Medulla oblongata (tissue), 1 donor: ENCODE results near the gene JMJD8.
"Not testable (repeated sequence)": the region's sequence is repeated elsewhere in the genome, so short reads cannot be mapped to it uniquely, and the experiment has no call there.

ENCODE experiments used
- DNase-seq: peaks from one replicate; pipeline ENCODE4 v3.0.0-alpha.2; 2015; ENCODE audit errors: extremely low spot score

Gene JMJD8

DNA sequence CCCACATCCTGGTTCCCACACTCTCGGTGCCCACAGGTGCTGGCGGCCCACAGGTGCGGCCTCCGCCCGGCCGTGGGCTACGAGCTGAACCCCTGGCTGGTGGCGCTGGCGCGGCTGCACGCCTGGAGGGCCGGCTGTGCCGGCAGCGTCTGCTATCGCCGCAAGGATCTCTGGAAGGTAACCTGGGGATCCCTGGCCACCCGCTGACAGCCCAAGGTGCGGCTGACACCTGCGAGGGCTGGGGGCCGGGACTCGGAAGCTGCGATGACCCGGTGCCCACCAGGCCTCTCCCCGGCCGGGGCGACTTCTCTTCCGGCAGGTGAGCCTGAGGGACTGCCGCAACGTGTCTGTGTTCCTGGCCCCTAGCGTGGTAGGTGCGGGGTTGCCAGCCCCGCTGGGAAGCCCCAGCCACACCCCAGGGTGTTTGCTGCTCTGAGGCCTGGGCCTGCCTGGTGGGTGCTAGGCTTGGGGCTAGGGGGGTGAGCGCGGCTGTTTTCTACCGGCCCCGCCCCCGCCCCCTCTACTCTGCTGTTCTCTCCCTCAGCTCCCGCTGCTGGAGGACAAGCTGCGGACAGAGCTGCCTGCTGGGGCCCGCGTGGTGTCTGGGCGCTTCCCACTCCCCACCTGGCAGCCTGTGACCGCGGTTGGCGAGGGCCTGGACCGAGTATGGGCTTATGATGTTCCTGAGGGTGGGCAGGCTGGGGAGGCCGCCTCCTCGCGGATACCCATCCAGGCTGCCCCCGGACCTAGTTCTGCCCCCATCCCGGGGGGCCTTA is 37.8 kb upstream of the JMJD8 start:
- DNase-seq = no peak

DNA sequence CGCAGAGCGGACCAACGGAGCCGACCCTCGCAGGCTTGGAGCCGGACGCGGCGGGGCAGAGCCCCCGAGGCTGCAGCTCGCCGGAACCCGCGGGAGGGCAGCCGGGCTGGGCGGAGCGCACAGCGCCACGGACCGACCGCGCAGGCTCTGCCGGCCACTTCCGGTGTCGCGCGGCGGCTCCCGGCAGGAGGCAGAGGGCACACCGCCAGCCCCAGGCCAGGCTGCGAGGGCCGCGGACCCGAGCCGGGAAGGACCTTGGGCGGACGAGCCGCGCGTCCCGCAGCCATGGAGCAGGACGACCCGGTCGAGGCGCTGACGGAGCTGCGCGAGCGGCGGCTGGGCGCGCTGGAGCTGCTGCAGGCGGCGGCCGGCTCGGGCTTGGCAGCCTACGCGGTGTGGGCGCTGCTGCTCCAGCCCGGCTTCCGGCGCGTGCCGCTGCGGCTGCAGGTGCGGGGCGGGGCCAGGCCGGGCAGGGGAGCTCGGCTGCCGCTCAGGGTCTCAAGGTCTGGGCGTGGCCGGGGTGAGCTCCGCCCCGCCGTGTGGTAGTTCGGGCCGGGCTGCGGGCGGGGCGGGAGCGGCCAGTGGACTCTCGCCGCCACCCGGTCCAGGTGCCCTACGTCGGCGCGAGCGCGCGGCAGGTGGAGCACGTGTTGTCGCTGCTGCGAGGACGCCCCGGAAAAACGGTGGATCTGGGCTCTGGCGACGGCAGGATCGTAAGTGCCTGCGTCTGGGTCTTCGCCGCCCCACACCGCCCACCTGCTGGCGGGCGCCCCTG is 37.0 kb upstream of the JMJD8 start, which contains the start of gene ANTKMT:
Gene ANTKMT (plus strand): TSS at position 157 of the 775 bp plus-strand sequence. CDS start 129 bp downstream, at position 286.
- DNase-seq = peak; percentile 77

DNA sequence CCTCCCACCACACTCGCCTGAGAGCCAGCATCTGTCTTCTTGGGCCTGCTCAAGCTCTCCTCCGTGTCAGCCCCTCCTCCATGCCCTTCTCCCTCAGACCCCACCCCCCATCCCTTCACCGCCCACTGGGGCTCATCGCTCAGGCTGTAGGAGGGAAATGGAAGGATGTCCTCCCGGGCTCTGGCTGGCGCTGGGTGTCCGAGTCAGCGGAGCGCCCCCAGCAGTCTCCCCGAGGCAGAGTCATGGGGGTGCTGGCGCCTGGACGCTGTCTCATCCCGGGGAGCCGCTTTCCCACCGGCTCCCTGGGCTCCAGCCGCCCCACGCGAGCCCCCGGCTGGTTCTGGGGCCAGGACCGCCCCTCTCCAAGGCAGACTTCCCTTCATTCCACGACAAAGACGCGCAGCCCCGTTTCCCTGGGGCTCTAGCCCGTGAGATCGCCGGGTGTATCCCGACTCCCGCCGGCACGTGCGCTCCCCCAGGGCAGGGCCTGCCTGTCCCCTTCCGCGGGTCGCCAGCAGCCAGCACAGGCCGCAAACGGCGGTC is 36.4 kb upstream of the JMJD8 start:
- DNase-seq = peak; percentile 83

DNA sequence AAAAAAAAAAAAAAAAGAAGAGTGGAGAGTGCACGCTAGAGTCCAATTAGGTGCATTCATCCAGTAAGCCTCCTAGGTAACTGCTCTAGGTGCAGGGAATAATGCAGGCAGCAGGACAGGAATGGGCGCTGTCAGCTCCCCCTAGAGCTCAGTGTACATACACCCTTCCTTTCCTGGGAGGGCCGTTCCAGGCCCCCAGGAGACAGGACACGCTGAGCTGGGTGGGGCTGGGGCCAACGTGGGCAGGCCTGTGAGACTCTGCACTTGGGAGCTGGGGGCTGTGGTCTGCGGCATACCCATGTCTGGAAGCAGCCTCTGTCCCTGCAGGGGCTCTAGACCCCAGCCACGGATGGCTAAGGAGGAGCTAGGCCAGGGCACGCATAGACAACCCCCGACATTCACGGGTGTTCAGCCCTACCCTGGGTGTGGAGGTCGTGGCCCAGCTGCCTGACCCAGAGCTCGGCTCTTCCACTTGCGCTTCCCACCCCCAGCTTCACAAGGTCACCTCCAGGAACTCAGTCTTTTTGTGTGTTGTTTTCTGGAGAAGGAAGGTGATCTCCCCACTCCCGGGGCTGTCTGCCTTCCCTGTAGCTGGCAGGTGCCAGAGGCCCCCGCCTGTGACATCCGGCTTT is 35.8 kb upstream of the JMJD8 start:
- no peak for DNase-seq

DNA sequence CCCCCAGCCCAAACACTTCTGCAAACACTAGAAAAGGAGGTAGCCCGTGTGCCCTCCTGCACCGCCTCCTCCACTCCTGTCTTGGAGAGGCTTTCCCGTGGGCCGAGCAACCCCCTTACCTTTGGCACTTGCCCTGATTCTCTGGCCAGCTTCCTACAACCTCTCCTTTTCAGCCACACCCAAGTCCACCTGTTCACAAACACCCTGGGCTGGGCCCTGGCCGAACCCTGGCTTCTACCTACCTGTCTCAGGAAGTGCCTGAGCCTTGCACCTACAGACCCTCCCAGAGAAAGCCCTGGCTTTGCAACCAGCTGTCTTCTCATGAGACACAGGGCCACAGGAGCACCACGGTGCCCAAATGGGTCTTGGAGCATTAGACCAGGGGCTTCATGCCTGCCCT is 34.8 kb upstream of the JMJD8 start:
- DNase-seq = no peak

DNA sequence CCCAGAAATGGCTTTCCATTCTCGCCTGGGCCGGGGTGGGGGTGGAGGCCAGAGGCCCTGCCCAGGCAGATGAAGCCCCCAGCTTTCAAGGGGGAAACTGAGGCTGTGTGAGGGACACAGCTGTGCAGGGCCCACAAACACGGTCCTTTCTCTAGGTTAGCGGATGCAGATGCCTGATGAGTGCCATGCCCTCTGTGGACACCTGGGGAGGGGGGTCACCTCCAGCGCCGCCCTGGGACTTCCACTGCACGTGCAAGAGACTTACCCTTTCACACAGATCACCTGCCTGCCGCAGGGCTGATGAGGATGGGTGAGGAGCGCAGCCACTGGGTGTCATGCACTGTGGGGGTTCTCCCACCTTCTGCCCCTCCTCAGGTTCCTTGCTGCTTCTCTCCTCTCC is 34.3 kb upstream of the JMJD8 start:
- DNase-seq = no peak

DNA sequence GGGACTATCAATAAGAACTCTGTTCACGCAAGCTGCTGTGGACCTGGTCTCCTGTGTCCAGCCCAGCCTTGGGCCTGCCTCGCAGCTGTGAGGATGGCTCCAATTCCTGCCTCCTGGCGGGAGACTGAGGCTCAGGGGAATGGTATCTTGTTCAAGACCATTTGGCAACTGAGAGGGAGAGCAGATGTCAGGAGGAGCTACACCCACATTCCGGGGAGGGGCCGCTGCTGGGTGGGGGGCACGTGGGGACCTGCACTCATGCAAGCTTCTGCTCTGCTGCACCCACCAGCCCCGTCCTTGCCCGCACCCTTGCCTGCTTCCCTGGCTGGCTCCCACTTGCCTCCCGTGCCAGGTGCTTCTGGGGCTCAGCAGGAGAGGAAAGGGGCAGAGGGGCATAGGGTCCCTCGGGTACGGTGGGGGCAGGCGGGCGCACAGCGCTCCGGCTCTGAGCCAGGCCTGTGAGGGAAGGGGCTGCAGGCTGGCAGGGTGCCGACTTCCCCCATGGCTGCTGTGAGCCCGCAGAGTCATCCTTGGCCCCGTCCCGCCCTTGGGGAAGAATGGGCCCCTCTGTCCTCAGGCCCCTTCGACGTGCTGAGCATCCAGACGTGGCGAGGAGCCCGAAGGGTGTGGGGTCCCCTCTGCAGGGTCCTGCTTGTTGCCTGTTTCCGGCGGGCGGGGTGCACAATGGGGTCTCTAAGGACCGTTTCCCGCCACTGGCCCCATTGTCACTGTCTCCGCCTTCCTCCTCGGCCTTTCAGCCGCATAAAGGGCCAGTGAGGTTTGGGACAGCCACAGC is 33.5 kb upstream of the JMJD8 start:
- no peak for DNase-seq

DNA sequence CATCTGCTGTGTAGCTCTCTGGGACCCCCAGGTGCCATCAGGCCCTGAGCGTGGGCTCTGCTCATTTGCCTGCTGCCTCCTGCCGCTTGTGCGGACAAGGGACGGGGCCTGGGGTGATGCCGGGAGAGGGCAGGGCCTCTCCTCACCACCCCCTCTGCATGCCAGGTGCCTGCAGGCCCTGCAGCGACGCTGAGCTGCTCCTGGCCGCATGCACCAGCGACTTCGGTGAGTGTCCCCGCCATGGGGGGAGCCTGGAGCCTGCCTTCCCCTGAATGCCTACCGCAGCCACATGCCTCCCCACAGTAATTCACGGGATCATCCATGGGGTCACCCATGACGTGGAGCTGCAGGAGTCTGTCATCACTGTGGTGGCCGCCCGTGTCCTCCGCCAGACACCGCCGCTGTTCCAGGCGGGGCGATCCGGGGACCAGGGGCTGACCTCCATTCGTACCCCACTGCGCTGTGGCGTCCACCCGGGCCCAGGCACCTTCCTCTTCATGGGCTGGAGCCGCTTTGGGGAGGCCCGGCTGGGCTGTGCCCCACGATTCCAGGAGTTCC is 32.7 kb upstream of the JMJD8 start:
- no peak for DNase-seq

DNA sequence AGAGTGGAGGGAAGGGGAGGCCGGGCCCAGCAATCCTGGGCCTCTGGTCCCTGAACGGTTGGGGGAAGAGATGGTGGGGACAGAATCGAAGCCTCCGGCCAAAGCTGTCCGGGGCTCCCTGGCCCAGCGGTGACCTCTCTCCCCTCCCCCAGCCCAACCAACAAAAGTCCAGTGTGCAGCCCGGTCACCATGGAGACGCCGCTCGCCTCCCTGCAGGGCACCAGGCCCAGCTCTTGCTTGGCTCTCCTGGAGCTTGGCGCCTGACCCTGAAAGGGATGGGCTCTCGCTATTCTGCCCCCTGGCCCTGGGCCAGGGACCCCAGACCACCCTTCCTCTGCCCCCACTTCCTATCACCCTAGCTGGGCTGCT is 32.0 kb upstream of the JMJD8 start:
- peak; percentile 96 for DNase-seq

DNA sequence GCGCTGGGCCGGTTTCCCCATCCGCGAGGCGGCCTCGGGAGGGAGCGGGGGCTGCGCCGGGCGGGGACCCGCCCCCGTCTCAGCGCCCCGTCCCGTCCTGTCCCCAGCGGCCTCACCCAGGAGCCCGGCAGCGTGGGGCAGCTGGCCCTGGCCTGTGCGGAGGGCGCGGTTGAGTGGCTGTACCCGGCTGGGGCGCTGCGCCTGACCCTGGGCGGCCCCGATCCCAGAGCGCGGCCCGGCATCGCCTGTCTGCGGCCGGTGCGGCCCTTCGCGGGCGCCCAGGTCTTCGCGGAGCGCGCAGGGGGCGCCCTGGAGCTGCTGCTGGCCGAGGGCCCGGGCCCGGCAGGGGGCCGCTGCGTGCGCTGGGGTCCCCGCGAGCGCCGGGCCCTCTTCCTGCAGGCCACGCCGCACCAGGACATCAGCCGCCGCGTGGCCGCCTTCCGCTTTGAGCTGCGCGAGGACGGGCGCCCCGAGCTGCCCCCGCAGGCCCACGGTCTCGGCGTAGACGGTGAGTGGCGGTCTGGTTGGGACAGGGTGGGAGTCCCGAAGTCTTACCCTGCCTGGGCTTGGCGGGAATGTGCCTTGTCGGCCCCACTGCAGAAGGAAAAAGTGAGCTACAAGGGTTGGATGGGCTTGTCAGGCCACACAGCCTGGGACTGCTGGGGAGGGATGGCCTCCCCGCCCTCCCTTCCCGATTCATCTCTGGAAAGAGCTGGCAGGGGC is 31.5 kb upstream of the JMJD8 start:
- no peak for DNase-seq

DNA sequence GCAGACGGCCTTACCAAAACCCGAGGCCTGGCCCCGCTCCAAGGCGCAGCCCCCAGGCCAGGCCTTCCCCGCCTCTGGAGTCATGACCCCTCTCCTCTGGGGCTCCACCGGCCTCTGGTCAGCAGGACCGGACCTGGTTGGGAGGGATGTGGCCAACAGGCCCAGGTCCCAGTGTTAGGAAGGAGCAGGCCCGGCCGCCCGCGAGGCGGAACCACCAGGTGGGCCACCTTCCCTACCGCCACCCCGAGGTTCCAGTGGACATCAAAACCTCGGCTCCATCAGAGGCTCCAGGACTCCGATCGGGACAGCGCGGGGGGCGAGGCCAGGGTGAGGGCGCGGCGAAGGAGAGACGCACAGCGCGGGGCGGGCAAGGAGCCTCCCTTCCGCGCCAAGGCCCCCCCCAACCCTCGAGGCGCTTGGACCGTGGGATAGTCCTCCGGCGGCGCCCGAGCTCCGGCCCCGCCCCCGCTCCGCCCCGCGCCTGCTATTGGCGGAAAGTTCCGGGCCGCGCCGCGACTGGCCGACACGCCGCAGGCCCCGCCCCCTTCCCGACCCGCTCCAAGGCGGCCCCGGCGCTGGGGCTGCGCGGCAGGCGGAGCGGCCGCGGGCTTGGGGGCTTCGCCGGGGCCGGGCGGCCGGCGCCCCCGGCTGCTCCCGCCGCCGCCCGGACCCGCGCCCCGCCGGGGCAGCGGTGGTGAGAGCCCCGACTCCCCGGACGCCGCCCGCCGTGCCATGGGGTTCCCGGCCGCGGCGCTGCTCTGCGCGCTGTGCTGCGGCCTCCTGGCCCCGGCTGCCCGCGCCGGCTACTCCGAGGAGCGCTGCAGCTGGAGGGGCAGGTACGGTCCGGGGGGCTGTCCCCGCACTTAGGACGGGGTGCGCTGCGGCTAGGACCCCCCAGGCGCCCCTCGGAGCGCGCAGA is 30.7 kb upstream of the JMJD8 start, which contains the start of gene METRN:
Gene METRN (plus strand): TSS at position 561 of the 919 bp plus-strand sequence. CDS start 172 bp downstream, at position 733.
- DNase-seq = peak; percentile 91

DNA sequence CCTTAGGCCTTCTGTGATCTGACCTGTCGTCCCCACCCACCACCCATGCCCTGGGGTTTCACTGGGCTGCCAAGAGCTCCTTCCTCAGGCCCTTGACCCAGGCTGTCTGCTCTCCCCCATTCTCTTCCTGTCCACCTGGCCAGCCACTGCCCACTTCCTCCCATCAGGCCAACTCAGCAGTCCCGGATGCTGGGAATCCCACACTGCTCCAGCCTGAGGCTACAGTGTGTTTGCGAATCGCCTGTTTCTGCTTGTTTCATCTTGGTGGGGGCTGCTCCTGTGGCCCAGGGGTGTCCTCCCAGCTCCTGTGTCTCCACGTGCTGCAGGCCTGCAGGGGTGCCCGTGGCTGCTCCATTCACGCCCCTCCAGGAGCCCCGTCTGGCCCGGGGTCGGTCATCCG is 29.9 kb upstream of the JMJD8 start:
- DNase-seq = no peak

DNA sequence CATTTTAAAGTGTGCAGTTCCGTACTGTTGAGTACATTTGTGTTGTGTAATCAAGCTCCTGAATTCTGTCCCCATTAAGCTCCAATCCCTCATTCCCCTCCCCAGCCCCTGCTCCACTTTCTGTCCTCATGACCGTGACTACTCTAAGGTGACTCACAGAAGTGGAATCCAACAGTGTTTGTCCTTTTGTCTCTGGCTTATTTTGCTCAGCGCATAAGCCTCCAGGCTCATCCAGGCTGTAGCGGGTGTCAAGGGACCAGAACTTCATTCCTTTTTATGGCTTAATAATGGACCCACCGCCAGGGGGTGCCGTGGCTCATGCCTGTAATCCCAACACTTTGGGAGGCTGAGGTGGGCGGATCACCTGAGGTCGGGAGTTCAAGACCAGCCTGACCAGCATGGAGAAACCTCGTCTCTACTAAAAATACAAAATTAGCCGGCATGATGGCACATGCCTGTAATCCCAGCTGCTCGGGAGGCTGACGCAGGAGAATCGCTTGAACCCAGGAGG is 28.7 kb upstream of the JMJD8 start:
- not testable (repeated sequence) for DNase-seq

DNA sequence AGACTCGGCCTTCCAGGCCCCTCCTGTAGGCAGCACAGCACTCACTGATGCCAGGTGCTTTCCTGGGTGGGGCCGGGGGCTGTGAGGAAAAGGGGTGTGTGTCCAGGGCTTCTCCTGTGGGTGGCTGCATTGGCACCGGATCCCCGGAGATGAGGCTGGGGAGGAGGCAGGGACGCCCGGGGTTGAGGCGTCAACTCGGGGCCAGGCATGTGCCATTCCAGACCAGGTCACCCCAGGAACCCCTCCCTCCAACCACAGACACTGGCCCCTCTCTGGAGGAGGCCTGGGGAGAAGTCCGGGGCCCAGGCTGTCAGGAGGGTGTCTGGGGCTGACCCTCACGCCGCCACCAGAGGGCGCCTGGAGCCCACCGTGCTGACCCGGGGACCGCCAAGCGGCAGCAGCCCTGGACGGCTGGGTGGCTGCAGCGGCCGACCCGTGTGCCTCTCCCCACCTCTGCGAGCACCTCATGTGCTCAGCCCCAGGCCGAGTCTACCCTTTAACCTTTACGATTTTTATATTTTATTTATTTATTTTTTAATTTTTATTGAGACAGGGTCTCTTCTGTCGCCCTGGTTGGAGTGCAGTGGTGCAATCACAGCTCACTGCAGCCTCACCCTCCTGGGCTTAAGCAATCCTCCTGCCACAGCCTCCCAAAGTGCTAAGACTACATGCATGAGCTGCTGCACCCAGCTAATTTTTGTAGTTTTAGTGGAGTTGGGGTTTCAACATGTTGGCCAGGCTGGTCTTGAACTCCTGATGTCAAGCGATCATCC is 27.6 kb upstream of the JMJD8 start:
- peak; percentile 77 for DNase-seq

DNA sequence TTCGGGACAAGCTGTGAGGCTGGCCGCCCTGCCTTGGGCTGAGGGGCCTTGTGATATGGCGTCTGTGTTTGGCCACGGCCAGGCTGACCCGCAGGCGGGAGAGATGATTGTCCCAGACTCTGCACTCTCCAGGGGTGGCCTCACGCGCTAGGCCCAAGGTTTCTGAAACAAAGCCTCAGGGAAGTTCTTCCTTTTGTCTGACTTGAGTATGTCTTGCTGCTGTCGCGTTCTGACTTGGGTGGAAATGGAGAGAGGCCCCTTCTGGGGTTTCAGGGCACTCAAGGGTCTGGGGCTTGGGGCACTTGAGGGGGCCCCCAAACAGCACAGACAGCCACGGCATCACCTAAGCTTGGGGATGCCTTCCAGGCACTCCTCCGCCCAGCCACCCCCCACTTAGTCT is 26.9 kb upstream of the JMJD8 start:
- no peak for DNase-seq

DNA sequence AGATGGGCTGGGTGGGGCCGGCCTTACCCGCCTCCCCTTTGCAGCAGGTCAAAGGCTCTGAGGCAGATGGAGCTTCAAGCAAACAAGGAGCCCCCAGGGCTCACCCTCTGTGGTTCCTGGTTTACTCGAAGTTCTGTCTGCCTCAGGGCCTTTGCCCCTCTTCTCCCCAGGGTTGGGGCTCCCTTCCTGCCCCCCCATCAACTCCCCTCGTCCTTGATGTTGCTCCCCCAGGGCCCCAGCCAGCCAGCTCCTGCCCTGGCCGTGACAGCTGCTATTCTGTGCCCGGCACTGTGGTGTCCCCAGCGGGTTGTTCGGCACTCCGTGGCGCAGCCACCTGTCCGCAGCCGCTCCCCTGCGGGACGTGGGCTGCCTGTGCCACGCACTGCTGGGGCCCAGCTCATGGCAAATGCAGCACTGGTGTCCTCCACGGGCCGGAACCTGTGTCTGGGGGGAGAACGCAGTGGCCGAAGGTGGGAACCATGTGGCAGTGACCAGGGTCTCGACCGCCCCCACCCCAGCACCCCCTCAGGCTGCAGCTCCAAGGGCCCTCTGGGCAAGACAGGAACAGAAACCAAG is 26.5 kb upstream of the JMJD8 start:
- no peak for DNase-seq

DNA sequence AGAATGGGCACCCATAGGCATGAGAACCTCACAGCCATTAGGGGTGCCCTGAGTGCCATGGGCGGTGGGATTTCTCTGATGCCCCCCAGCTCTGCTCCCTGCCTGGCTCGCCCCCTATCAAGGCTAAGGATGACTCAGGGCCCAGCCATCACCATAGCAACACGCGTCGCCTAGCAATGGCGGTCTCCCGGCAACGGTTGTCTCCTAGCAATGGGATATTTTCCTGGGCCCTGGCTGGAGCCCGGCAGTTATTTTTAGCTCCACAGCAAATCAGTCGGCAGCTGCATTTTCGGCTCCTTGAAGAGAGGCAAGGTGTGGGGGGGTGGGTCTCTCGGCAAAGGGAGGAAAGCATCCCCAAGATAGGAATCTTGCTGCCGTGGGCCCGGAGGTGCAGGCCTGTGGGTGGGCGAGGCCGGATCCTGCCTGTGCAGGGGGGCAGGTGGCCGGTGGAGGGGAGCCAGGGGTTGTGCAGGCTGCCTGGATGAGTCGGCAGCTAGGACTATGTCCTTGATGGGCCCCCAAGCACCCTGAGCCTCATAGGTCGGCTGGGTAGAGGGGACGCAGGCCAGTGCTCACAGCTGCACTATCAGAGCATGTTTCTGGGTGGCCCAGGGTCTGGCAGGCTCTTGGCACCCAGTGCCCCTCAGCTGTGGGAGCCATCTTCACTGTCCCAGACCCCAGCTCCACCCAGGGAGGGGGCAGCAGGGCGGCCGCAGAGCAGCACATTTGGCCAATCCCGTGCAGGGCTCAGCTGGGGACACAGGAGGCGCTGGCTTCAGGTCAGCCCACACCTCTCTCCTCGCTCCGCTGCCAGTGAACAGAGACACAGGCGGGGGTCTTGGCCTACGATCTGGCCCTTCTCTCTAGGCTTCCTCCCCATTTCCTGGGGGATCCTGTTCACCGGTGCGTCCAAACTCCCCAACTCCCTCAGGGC is 25.7 kb upstream of the JMJD8 start:
- peak; percentile 90 for DNase-seq
